Activated CD4-positive, alpha-beta T cell treated with anti-CD3 and anti-CD28 coated beads, Interleukin-2, amount 50 U/mL, for 48 hours (primary cell): ENCODE data around the gene SLC16A8.

Experiments
- DNase-seq, 2 experiments: peaks; one replicate each; pipeline ENCODE4 v3.0.0-alpha.2; 2020

The SLC16A8 gene

GRCh38 chr22:38071421-38072321, 12.3 kb downstream of the SLC16A8 start:
- no peak for DNase-seq

GRCh38 chr22:38070250-38070921, 13.6 kb downstream of the SLC16A8 start:
- no peak for DNase-seq

- DNase-seq, result no peak
Measured at GRCh38 chr22:38069372-38070249, 14.4 kb downstream of the SLC16A8 start.

- DNase-seq, result no peak
Measured at GRCh38 chr22:38068641-38069371, 15.2 kb downstream of the SLC16A8 start.

GRCh38 chr22:38067761-38068360, 16.1 kb downstream of the SLC16A8 start:
- DNase-seq, result no peak

GRCh38 chr22:38067028-38067415, 17.0 kb downstream of the SLC16A8 start:
- no peak for DNase-seq

- no peak for DNase-seq
Measured at GRCh38 chr22:38066381-38067027, 17.5 kb downstream of the SLC16A8 start.

GRCh38 chr22:38065539-38065938, 18.4 kb downstream of the SLC16A8 start:
- DNase-seq, result no peak

- no peak for DNase-seq
Measured at GRCh38 chr22:38062791-38063190, 21.2 kb downstream of the SLC16A8 start.

- DNase-seq, result peak; percentile 85 to 87
Measured at GRCh38 chr22:38056969-38057891, 26.8 kb downstream of the SLC16A8 start, which contains the start of gene PICK1. PICK1 (plus strand) TSS chr22:38057404; CDS start chr22:38057810, 406 bp downstream.

GRCh38 chr22:38051900-38052862, 31.8 kb downstream of the SLC16A8 start:
- DNase-seq, result peak; percentile 73 to 80

GRCh38 chr22:38051261-38051660, 32.7 kb downstream of the SLC16A8 start:
- no peak for DNase-seq

- no peak for DNase-seq
Measured at GRCh38 chr22:38050720-38051119, 33.3 kb downstream of the SLC16A8 start.

GRCh38 chr22:38049812-38050619, 34.0 kb downstream of the SLC16A8 start:
- no peak for DNase-seq

GRCh38 chr22:38046070-38046748, 37.8 kb downstream of the SLC16A8 start:
- DNase-seq, result no peak

GRCh38 chr22:38043151-38044039, 40.6 kb downstream of the SLC16A8 start:
- no peak for DNase-seq

- no peak for DNase-seq
Measured at GRCh38 chr22:38042488-38042790, 41.5 kb downstream of the SLC16A8 start.
